GM21526 (cell line): Measurements from ENCODE around the gene KDM4C.

Experiments
- ATAC-seq: cut with Tn5 transposase; IDR thresholded peaks from one replicate; pipeline ENCODE4 v1.9.1; 2021; ENCODE audit warnings: moderate library complexity; ENCODE audit not compliant: unreplicated experiment, low FRiP score

The KDM4C gene

DNA sequence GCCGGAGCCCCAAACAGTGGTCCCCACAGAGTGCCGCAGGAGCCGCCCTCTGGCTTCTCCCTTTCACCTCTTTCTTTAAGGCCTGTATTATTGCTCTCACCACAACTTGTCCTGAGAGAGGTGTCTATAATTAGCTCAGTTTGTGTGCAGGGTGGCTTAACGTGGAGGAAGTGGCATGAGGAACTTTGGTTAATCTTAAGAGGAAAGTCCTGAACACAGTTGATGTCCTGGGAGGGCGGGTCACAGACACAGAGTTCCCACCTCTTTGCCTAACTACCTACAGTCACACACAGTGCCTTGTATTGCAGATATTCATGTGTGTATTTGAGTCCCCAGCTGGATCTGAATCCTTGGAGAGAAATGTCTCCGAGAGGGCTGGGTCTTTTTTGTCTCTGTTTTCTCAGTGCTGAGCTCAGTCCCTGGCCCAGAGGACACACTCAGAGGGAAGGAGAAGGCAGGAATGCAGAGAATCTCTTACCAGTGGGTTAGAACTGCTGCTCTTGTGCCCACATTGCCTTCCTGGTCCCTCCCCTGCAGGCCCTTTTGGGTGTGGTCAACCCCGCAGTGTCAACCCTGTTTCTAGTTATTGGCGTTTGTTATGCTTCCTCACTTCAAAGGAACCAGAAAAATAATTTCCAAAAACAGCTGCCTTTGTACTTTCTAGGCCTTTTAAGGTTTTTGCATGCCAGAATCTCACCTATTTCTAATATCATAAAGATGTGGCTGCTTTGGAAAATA, 392.5 kb downstream of the KDM4C start:
- no peak for ATAC-seq

DNA sequence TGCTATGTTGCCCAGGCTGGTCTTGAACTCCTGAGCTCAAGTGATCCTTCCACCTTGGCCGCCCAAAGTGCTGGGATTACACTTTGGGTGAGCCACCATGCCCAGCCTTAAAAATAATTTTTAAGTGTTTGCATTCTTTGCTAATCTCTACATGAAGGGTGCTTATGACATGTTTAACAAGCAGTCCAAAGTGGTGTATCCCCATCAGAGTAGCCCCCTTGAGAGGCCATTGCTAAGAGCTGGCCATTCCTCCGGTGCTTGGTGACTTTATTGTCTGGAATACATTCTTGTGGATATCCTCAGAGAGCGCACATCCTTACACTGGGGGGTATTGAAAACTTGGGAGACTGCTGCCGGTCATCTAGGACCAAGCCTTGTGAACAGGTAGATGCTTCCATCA, 395.4 kb downstream of the KDM4C start:
- ATAC-seq: no peak

DNA sequence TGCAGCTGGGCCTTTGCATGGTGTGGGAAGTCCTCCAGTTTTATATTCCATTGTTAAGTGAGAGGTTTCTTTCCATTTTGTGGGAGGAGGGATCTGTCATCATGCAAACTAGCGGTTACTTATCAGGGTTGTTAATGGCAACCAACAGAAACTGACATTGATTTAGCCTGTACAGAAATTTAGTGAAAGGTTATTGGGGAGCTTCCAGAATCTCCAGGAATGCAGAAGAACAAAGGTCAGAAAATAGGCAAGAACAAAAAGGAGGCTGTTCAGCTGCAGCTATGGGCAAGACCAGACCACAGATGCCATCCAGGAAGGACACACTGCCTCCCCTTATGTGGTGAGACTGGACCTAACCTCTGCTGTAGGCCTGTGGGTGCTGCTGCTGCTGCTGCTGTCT, 395.8 kb downstream of the KDM4C start:
- ATAC-seq: no peak

DNA sequence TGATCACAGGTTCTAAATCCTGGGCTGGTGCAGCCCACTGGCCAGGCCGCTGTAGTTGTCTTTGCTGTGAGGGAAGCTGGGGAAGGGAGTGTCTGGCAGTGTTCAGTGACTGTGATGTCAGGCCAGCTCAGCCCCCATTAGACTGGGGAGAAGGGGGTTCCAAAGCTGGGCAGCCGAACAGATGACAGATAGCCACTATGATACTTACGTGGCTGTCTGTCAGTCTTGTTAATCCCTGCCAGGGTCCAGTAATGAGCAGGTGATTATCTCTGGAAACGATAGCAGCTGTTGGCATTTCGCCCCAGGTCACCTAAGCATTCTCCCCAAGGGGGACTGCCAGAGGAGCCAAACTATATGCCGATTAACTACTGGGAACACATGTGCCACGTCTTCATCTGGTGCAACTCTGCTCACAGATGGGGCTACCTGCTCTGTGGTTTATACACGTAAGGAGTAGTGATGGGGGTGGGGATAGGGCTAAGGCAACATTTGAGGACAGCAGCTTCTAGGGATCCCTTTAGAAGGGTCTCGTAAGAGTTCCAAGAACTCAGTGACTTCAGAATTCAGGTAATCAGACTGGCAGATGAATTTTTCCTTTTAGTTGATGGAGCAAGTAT, 396.3 kb downstream of the KDM4C start:
- no peak for ATAC-seq

DNA sequence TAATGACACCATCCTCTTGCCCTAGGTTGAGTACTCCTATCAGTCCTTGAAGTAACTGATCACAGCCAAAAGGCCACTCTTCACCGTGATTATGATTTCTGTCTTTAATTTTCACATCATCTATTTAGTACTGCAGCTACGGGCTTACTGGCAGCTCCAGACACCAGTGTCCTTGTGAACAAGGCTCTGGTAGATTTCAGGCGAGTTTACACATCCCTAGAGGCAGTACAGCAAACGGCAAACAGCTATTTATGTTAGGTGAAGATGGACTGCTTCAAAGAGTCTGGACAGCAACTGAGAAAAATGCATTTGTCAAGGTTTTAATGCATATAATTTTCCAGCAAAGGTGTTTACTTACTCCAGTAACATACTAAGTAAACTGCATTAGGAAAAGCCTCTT, 396.9 kb downstream of the KDM4C start:
- no peak for ATAC-seq

DNA sequence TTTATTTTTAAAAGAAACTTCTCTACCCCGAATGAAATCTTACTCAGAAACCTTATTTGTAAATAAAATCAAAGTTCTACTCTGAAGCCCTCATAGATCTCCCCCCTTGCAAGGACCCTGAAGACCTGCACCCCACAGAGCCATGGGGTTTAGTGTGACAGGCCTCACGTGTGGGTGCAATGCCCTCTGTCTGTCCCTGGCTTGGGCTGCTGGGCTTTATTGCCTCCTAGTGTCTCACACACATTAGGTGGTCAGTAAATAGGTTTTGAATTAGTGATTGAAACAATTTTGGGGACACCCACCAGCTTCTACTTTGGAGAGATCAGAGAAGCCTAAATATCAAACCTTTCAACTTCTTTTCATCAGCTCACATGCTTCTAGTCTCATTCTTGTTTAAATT, 403.7 kb downstream of the KDM4C start:
- ATAC-seq: no peak

DNA sequence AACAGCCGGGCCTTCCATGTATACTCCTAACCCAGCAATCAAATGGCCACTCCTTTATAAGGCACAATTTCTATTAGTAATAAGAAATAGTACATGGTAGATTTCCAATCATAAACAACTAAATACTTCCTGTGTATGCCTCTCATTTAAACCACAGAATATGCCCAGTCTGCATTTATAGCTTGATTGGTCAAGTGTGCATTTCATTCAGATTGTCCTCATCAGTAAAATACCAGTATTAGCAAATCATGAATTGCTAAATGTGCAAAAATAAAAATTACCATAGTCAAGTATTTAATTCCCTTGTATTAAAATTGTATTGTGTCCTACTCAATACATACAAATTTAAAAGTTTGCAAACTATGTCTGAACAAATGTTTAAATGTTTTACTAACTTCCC, 406.2 kb downstream of the KDM4C start:
- ATAC-seq: no peak

DNA sequence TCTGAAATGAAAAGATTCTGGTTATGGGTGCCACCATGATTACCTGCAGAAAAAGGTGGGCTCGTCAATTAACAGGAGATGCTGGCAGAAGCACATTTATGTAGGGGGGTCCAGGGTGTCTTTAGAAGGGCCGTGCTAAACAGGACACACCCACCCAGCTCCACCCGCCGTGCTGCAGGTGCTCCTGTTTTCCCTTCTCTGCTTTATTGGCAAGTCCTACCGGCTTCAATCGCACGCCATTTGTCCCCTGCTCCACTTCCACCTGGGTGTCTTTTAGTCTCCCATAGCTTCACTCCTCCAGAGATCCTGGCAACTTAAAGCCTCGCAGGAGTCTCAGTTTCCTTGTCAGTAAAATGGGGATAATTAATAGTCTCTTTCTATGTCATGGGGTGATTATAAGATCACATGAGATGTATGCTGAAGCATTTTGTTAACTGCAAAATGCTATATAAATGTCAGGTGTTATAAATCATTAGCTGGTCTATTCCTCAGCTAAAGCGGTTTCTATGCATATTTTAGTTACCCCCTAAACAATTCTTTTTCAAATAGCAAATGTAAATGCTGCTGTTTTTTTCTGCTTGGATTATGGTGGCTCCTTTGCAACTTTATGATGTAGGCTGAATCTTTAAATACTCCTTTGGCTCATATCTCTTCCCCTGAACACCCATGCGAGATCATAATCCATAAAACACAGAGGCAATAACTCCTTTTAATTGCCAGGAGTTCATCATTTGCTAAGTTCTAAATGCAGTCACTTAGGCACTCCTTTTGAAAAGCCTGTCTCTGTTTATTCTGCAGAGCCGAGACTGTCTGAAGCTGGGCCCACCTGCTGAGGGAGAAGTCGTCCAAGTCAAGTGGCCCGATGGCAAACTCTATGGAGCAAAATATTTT, 406.9 kb downstream of the KDM4C start:
- ATAC-seq: no peak

DNA sequence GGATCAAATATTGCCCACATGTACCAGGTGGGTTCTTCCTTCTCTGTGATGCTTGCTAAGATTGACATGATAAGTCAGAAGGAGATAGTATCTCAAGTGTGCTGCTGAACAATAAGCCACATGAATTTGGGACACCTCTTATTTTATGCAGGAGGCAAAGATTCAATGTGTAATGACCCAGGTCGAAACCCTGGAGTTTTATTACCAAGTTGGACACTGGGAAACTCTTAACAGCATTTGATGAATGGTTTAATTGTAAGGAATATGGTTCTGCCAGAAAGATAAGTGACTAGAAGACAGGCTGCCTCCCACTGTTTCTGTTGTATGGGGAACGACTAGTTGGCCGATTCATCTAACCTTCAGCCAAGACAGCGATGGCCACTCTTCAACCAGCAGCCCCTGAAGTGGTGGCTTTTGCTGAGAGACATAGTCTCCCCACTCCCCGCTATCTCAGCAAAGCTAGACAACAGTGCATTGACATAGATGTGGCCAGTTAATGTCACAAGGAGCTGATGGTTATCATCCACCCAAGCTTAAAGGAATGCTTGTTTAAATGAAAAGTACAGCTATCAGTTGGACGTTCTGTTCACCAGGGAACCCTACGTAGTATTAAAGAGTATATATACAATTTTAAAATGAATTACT, 407.7 kb downstream of the KDM4C start:
- no peak for ATAC-seq

DNA sequence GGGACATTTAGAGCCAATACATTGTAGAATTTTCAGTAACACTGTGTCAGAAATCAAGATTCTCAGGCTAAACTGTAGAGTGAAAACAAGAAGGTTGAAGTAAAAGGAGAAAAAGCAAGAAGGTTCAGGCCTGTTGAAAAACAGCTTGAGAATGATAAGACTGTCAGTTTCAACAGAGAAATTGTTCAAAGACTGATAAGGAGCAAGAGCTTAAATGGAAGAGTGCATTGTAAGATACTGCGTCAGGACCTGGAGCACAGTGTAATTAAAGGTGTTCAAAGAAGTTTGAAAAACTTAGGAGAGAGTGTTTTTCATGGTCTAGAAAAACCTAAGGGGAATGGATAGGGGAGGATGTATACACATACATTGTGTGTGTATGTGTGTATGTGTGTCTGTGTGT, 408.3 kb downstream of the KDM4C start:
- no peak for ATAC-seq

DNA sequence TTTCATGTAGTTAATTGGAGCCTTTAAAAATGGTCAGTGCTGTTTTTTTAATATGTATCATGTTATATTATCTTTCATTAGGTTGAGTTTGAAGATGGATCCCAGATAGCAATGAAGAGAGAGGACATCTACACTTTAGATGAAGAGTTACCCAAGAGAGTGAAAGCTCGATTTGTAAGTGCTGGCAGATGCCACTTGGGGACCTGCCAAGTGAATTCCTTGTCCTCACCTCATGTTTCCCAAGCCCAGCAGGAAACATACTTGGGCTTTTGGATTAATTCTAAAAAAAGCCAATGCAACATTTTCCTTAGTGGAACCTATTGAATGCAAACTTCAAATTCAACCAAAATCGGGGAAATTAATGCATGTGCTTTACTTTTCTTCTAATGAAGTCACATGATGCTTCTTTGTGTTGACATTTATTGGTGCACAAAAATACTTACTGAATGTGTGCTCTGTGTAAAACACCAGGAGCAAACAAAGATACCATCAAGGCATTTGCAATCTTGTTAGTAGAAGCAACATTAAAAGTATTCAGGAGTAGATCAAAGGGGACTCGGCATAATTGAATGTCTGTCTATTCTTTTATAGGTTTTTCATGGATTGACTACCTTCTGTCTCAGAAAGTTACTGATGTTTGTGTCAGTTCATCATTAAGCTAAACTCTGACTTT, 412.1 kb downstream of the KDM4C start:
- ATAC-seq: no peak

DNA sequence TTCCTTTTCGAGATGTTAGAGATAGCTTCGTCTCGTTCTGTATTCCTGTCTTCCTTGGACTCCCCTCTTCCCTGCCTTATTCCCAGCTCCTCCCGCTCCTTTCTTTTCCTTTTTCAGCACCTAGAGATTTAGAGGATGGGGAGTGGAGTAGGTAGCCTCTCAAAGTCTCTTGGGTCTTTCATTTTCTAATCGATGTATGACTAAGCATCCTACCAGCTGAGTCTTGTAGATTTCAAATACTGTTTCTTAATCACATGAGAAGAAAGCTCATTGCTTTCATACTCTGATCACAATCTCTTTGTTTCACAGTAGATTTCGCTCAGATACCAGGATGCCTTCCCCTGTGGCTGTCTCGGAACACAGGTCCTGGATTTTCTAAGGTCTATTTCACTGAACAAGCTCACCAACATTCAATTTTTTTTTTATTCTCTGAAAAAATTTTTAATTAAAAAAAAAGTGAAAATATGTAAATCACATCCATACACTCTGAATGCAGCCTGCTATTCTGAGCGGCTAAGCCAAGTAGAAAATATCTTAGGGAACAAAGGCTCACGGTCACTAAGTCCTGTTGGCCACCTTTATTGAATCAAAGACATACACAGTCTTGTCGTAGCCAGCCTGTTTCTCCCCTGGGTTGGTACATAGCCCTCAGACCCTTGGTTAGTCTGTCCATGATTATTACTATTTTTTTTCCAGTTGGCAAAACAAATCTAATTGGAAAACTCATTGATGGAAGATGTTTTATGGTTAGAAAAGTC, 413.8 kb downstream of the KDM4C start:
- no peak for ATAC-seq

DNA sequence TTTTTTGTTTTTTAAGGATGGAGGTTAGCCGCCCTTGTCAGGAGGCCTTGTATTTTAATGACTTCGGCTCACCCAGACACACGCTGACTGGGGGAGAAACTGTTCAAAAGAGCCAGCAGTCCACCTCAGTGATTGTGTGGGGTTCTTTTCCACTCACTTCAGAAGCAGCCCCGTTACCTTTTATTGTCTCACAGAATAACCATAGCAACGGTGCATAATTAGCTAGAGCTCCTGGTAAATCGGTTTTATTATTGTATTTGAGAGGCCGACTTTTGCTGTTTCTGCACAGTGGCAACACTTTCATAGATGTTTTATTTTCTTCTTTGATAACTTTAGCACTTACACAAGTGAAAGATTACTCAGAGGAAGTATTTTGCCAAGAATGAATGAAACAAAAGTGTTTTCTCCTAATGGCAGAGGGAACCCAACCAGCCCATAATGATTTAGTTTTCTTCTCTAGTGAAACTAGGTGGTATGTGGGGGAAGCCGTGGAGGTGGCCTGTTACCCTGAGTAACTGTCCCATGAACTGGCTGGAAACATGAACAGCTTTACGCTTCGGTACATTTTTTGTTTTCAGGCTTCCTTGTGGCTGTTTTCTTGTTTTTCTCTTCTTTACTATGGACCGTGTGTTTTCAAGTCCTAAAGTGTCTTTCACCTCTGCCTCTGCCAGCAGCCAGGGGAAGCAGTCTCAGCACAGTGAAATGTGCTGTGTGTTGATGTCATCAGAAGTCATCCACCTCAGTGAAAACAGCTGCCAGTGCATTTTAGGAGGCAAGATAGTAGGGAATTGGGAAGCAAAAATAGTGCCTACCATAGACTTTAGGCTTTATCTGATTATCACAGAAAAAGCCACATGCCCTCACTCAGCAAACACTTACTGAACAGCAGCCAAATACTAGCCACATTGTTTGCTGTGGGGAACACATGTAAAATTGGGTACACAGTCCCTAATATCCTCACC, 414.7 kb downstream of the KDM4C start:
- no peak for ATAC-seq

DNA sequence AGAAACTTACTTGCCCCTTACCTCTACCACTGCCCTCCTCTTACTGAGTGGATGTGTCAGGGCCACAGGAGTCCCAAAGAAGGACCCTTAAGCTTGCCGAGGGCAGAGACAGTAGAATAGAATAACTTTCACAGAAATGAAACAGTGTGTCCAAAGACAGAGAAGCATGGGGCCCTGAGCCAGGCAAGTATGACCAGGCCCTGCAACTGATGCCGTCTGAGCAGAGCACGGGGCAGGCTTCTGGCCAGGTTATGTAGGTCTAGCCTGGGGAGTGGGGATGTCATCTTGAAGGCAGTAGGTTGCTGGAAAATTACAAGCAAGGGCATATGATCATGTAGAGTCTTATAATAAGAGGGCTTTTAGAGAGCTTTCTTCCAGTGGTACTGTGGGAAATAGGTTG, 415.4 kb downstream of the KDM4C start:
- ATAC-seq: no peak

DNA sequence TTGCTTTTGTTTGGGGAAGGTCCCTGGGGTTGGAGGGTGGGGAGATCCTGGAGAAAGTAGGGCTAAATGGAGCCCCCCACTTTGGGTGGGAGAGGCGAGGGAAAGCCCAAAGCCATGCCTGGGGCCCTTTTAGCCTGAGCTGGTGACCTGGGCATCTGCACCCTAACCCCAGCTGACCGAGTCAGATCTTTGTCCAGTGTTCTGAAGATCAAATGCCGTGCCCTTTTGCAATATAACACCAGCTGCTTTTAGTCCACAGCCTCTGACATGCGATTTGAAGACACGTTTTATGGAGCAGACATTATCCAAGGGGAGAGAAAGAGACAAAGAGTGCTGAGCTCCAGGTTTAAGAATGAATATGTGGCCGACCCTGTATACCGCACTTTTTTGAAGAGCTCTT, 416.5 kb downstream of the KDM4C start:
- no peak for ATAC-seq

DNA sequence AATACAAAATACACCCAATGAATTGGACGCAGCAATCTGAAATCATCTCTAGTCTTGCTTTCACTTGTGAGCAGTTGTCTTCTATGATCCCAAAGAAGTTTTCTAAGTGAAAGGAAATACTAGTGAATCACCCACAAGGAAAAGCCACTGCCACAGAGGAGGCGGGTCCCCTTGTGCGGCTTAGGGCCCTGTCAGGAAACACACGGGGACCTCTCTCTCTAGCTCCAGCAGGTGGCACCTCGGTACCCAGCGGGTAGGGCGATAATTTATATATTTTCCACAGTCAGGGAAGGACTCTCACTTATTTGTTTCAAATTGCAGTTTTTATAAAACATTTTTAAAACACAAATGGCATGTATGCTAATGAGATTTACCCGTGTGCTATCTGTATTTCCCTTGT, 417.1 kb downstream of the KDM4C start:
- ATAC-seq: no peak

DNA sequence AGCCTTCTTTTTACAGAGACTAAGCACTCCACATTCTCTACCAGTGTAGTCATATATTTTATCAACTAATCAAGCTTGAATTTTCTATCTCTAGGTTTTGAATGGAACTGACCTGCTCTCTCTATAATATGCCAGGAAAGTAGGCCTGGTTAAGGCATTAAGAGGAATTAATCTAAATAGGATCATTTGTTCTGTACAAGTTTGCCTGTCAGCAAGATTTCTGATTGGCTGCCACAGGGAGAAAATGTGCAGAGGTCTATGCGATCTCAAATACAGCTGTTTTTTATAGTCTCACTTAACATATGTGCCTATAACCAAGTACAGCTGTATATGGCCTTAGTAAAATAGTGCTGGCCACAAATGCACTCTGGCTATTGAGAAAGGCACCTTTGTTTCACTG, 418.8 kb downstream of the KDM4C start:
- no peak for ATAC-seq

DNA sequence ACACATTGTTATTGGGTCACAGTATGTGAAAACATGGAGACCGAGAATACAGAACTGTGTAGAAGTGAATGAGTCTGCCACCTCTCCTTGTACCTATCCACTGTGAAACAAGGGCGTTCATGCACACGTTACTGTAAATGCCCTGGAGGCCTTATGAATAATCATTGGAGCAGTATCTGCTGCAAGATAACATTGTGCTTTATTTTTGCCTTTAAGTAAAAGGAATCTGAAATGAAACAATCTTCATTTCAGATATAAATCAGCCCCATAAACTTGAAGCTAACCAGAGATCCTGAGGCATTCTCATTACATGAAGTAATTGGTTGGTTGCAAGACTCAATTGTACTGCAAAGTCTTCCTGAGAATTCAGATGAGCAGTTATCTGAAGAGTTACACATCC, 419.6 kb downstream of the KDM4C start:
- no peak for ATAC-seq

DNA sequence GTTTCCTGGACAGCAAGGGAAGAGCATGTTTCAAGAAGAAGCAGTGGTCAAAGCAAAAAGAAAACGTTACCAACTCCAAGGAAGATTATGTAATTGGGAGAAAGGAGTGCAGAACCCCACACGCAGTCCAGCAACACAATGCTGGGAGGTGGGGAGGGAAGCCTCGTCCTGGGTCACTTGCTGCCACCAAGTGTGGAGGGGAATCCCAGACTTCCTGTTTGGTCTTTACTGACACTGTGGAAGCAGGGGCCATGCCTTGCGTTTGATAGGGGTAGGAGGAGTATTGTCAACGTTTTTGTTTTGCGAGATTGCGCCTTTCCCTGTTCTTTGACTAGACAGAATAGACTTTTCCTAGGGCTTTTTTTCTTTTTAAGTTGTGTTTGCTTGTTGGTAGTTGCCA, 421.0 kb downstream of the KDM4C start:
- no peak for ATAC-seq
